GM19099 (cell line): Measurements from ENCODE around the gene ETV7.

Source experiments
- POLR2A ChIP-seq: IDR thresholded peaks from 3 replicates; pipeline ENCODE4 v1.6.1; 2011; ENCODE audit warnings: low read depth; ENCODE audit not compliant: insufficient read length; ENCODE audit errors: extremely low read depth

ETV7 gene

DNA sequence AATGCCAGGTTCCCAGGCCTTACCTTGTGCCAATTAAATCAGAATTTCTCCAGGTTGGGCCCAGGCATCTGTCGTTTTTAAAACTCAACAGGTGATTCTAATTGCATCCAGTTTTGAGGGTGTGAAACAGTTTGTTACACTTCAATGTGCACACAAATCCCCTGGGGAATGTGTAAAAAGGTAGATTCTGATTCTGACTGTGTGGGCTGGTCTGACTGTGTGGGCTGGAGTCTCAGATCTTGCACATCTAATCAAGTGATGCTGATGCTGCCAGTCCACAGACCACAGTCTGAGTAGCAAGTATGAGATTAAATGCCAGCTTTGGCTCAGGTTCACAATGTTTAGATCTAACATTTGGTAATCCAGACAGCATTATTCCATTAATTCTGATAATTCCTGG is 12.5 kb upstream of the ETV7 start:
- TF ChIP-seq POLR2A = no peak

DNA sequence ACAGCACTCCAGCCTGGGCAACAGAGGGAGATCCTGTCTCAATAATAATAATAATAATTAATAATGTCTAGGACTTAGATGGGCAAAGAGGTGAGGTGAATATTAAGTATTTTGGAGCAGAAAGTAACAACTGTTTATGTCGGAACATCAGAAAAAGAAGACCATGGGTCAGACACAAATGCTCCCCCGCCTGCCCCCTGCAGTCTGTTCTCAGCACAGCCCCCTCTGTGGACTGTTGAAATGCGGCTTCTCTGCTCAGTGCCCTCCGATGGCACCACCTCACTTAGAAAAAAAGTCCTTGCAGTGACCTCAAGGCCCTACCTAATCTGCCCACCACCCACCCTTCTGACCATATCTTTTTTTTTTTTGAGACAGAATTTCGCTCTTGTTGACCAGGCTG is 5.2 kb upstream of the ETV7 start:
- TF ChIP-seq POLR2A = no peak

DNA sequence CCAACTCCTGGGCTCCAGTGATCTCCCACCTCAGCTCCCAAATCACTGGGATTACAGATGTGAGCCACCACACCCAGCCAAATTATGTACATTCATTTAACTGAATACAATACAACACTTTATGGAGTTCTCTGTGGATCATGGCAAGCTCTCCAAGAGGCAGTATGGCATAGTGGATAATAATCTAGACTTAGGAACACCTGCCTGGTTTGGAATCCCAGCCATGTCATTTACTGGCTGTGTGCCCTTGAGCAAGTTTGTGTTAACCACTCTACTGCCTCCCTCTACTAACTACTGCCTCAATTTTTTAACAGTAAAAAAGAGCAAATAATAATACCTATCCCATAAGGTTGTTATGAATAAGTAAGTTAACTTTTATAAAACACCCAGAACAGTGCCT is 1.9 kb upstream of the ETV7 start:
- no peak for TF ChIP-seq POLR2A

DNA sequence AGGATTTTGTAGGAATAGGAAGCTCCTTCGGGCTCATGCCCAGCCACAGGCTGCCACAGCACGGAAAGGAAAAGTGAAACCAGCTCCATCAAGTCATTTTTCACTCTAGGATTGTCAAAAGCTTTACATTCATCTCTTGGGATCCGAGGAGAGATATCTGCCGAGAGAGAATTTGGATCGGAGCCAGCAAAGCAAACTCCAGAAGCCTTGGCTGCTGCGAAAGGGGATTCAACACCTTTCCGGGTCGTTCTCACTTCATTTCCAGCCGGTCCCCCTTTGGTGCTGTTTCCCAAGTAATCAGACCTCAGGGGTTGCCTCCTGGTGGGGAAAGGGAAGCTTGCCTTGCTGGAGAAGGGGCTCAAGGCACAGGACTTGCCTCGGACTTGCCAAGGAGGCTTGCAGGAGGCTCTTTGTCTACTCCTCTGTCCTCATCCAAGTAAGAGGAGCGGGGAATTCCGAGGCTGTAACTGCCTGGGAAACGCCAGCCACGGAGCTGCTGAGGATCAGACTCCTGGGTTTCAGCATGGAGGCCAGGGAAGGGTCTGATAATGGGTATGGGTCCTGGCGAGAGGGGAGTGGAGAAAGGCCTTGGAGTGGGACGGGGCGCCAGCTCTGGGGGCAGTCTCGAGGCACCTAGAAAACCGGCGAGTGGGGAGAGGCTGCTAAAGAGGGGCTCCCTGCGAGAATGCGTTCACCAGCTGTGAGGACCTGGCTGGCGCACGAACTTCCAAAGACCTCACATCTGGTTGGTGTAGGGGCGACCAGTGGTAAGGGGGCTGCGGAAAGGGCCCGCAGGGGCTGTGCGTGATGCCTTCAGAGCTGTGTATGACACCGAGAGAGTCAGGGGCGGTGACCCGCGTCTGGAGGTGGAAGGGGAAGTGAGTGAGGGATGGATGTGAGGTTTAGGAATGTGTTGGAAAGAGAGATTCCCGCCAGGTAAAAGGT is 702 bp downstream of the ETV7 start:
- no peak for TF ChIP-seq POLR2A

DNA sequence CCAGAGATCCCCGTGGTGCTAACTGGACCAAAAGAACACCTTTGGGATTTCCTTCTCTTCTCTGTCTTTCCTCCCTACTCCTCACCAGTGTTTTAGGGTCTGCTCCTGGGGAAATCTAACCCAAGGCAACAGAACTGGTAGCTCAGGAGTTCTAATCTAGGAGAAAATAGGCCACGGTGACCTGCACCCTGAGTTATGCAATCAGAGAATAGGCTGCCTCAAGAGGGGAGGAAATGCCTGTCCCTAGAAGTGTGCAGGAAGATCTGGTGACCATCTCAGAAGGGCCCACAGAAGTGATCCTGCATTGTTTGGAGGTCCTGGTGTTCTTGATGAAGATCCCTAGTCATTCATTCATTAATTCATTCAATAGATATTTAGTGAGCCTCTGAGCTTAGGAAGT is 3.4 kb downstream of the ETV7 start:
- TF ChIP-seq POLR2A = no peak

DNA sequence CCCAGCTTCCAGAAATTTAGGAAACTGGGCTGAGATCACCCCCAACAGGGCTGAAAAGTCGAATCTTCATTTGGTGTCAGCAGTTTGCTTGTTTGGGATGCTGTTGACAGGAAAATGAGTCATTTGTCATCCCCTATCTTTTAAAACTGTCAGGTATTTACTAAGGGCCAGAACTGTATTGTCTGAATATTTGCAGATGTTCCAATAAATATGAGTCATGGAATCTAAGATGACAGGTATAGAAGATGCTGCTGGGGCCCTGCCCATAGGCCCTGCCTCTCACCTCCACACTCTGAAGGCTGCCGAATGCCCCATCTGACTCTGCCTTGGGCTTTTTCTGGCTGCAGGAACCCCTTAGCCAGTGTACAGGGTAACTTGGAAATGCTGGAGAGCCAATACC is 3.9 kb downstream of the ETV7 start:
- TF ChIP-seq POLR2A = no peak

DNA sequence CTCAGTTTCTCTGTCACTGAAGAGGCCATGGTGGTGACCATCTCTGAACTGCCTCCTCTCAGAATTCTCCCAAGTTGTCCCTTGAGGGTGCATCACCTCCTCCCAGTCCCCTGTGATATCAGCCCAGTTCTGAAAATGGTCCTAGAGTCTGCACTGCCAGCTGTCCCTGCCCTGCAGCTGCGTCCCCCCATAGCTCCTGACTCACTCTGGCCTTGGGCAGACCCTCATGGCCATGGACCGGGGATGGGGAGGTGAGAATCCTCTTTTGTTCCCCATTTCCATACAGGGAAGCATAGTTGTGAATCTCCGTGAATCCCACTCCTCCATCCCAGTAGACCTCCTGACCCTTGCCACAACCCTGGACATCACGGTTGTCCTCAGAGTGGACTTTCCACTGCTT is 4.5 kb downstream of the ETV7 start:
- no peak for TF ChIP-seq POLR2A

DNA sequence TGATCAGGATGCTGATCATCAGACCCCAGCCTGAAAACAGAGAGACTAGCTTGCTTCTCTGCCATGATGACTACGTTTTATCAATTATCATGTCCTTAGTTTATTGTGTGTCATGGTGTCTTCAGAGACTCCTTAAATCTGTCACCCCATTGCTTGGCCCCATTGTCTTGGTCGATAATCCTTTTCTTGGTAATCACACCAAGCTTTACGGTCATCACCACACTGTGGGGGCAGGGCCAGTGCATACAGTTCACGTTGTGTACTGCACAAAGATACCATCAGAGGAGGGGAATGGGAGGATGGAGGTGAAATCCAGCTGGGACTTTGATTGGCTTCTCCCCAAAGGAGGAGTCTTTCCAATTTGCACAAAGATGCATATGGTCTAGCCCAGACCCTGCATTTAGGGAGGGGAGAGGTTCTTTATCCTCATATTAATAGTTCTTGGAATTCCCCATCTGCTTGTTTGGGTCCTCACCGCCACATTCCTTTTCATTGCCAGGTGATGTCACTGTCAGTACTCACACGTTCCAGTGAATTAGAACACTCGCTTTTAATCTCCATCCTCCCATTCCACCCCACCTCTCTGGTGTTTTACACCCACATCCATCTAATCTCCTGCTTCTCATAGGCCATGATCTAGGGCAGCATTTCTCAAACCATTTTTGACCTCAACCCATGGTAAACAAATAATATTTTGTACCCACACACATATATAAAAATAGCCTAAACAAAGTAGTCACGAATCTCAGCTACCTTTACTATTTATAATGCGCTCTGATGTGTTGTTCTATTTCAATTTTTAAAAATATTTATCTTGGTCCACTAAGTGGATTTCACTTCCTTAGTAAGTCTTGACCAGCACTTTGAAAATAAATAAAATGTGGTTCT is 5.7 kb downstream of the ETV7 start:
- no peak for TF ChIP-seq POLR2A

DNA sequence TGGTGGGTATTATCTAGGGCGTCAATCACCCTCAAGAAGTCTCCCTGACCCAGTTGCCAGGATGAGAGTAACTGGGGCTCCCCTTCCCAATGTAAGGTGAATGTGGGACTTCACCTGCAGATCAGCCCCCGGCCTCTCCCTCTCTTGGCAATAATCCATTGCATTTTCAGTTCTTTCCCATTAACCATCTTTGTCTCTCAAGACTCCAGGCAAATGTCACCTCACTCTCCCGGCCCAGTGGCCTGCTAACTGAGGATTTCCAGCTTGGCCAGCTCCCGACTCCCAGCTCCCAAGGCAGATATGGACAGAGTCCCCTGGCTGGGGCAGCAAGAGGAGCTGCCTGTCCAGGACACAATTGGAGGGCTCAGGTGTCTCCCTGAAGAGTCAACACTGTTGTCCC is 7.3 kb downstream of the ETV7 start:
- TF ChIP-seq POLR2A = no peak

DNA sequence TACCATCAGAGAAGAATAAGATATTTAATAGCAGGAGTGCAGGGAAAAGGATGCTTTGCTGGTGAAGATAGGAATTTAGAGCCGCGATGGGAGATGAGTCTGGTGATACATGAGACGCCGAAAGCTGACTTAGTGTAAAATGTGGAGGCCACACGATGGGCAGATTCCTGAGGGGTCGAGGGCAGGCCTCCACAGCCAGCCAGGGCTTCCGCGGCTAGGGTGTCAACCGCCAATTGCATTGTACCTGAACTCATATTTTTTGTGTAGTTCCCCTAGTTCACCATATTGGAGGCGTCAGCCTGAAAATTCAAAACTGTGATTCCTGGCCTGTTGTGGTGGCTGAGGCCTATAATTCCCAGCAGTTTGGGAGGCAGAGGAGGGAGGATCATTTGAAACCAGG is 8.5 kb downstream of the ETV7 start:
- TF ChIP-seq POLR2A = no peak

DNA sequence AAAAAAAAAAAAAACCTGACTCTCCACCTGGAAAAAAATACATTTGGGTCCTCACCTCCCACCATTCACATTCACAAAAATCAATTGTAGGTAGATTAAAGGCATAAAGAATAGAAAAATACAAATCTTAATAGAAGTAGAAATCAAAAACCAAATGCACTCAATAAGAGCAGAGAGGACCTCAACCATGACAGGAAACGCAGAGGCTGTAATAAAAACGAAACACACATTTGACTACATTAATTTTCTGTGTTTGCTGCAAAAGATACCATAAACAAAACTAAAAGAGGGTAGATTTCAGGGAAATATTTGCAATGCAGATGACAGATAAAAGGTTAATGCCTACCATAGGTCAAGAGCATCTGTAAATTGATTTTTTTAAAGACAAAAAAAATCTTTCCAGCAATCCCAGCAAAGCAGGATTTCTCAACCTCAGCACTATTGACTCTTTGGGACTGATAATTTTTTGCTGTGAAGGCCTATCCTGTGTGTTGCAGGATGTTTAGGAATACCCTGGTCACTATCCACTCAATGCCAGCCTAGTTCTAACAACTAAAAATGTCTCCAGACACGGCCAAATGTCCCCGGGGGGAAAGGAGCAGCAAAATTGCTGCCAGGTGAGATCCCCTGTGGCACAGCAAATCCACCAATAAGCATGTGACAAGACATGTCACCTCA is 9.1 kb downstream of the ETV7 start:
- no peak for TF ChIP-seq POLR2A

DNA sequence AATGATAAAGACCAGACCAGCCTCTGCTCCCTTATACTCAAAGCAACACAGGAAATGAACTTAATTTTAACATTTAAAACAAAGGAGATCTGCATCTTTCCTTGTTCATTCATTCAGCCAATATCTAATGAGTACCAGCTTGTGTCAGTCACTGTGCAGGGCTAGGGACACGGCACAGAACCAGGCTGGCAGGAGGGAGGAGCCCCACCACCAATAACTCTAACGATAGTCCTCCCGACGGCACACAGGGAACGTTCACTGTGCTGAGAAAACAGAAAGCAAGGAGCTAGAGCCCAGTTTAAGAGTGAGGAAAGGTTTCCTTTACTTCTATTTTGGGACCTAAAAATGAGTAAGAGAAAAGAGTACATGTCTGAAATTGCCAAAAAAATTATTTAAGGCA is 9.9 kb downstream of the ETV7 start:
- no peak for TF ChIP-seq POLR2A

DNA sequence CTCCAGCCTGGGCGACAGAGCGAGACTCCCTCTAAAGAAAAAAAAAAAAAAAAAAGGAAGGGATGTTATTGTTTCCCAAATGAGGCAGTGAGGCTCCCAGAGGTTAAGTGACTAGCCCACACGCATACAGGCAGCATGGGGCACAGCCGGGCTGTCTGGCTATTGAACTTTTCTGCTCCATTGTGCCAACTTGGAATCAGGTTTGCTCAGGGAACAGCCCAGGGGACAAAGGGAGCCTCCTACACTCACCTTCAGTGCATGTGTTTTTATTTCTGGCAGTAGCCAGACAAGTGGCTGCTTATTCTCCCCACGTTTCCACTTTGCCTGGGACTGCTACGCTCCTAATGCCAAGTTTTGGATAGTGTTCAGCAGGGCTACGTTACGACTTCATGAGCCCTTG is 10.7 kb downstream of the ETV7 start:
- TF ChIP-seq POLR2A = no peak

DNA sequence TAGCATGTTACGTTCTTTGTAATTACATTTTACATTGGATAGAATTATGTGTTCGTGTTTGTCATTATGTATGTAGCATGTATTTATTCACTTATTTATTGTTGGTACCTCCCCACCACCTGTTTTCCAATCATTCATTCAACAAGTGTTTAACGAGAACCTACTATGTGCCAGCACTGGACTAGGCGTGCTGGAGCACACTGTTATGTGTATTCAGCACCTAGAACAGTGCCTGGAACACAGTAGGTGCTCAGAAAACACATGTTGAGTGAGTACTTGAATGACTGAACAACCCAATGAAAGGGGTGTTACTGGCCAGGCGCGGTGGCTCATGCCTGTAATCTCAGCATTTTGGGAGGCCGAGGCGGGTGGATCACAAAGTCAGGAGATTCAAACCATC is 11.3 kb downstream of the ETV7 start:
- TF ChIP-seq POLR2A = no peak

DNA sequence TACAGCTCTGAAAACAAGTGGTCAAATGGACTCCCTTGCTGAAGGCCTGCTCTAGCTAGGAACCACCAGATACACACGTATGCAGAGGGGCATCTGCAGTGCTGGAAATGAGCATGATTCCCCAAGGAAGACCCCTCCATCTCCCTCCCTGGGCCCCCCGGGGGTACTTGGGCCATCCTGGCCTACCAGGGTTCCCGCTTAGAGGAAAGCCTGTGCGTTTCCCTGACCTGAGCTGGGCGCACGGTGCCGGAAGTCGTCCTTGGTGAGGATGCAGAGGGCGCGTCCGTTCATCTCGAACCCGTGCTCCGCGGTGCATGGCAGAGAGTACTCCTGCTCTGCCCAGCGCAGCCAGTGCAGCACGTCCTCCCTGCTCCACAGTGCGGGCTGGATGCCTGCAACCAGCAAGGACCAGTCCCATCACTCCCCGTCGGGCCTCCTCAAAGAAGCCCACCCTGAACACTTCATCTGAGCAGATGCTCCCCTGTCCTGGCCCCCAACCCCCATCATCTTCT is 11.8 kb downstream of the ETV7 start:
- TF ChIP-seq POLR2A = no peak
